ENCODE measurements around the gene TMUB1.

- peak; percentile 40; the same call in 1 of the 2 replicates for TF ChIP-seq MAX (CRISPR knock-in tag; IDR thresholded peaks at IDR 0.05)
- no peak for TF ChIP-seq CTCF (IDR thresholded peaks at IDR 0.05 in 2 of 3, conservative IDR thresholded peaks at IDR 0.05 in 1 of 3; ENCODE audit: insufficient read depth in 2 of 3, low read depth in 1 of 3, low read length in 3 of 3)
- peak; percentile 50; the same call in 1 of the 2 replicates for TF ChIP-seq POLR2AphosphoS5 (IDR thresholded peaks at IDR 0.05; ENCODE audit: control insufficient read depth, insufficient read depth, low read depth, low read length)
- TF ChIP-seq TCF7L2 (IDR thresholded peaks at IDR 0.05; ENCODE audit: low read depth, low read length) = no peak
- no peak for TF ChIP-seq KDM1A (IDR thresholded peaks at IDR 0.05)
- no peak for TF ChIP-seq PHF21A (IDR thresholded peaks at IDR 0.05; ENCODE audit: borderline replicate concordance, low read depth)
- TF ChIP-seq KDM2B (CRISPR knock-in tag; IDR thresholded peaks at IDR 0.05) = no peak
- no peak for TF ChIP-seq ZFX (CRISPR knock-in tag; IDR thresholded peaks at IDR 0.05)
- no peak for TF ChIP-seq SIRT6 (IDR thresholded peaks at IDR 0.05; ENCODE audit: low read depth, low read length)
Measured at GRCh38 chr7:151078233-151079040, 4.9 kb downstream of the TMUB1 start.

Data from K562 (cell line).